Measurements from ENCODE around the gene SYT12.

SYT12 gene

GRCh38 chr11:67059671-67060070 lies 36.7 kb downstream of the SYT12 start:
- no peak for TF ChIP-seq POLR2AphosphoS5 (IDR thresholded peaks at IDR 0.05; ENCODE audit: low read depth, low read length)
- no peak for TF ChIP-seq TAF1 (IDR thresholded peaks at IDR 0.05; ENCODE audit: low read depth, low read length)
- no peak for TF ChIP-seq POLR2A (IDR thresholded peaks at IDR 0.05; ENCODE audit: low read depth, low read length)
- no peak for TF ChIP-seq POU2F2 (IDR thresholded peaks at IDR 0.05; ENCODE audit: low read depth, low read length)
- TF ChIP-seq SPI1 (IDR thresholded peaks at IDR 0.05; ENCODE audit: low read depth, low read length) = no peak
- no peak for FAIRE-seq

DNA sequence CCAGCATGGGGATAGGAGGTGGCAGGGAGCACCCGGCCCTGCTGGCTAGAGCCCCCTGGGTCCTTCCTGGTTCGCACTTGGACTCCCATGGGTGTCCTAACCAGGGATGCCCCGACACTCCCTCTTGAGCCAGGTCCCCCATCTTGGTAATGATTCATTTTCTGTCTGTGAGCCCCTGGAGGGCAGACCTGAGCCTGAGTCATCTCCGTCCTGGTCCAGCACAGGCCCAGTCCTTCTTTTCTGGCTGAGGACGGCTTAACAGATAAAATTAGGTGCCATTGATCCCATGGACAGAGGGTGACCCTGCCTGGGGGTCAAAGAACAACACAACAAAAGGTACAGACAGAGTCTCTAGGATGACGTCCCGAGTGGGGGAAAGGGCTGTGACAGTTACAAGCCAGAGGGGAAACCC lies 37.2 kb downstream of the SYT12 start:
- FAIRE-seq (no peak), DNase-seq (ENCODE audit: insufficient read length, low spot score) (no peak)
- no peak for TF ChIP-seq POLR2A (IDR thresholded peaks at IDR 0.05; ENCODE audit: low read depth, low read length)
- no peak for TF ChIP-seq POU2F2 (IDR thresholded peaks at IDR 0.05; ENCODE audit: low read depth, low read length)
- TF ChIP-seq SPI1 (IDR thresholded peaks at IDR 0.05; ENCODE audit: low read depth, low read length) = no peak
- TF ChIP-seq PAX5 (IDR thresholded peaks at IDR 0.05; ENCODE audit: insufficient read depth, low read length, severe bottlenecking) = no peak
- TF ChIP-seq POLR2AphosphoS5 (IDR thresholded peaks at IDR 0.05; ENCODE audit: low read depth, low read length) = no peak
- TF ChIP-seq TAF1 (IDR thresholded peaks at IDR 0.05; ENCODE audit: low read depth, low read length) = no peak

More at GRCh38 chr11:67059671-67060070, 36.7 kb downstream of the SYT12 start:
- DNase-seq (ENCODE audit: insufficient read length, low spot score) = no peak

DNA sequence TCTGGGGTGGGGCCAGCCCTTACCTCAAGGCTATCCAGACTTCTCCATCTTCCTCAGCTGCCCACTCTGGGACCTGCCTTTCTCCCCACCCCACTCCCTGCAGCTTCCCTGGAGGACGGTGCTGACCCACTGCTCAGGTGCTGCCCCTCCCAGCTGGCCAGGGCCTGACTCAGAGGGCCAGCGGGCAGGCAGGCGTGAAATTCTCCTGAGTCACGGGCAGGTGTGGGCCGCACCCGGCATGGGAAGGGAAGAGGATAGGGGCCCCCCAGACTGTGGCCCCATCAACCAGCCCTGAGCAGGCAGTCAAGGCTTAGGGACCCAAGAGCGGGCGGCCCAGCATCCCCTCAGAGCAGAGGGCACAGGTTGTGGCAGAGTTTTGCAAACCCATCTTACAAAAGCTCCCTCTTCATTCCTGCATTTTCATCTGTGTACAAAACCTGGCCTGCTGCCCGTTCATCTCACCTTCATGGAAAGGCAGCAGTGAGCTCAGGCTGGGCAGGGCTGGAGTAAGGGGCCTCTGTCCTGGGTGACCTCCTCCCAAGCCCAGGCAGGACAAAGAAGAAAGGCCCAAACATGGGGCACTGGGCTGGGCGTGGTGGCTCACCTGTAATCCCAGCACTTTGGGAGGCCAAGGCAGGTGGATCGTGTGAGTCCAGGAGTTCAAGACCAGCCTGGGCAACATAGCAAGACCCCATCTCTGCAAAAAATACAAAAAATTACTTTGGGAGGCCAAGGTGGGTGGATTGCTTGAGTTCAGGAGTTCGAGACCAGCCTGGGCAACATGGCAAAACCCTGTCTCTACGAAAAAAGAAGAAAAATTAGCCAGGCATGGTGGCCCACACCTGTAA lies 39.8 kb downstream of the SYT12 start:
- DNase-seq (ENCODE audit: insufficient read length, low spot score) (no peak), FAIRE-seq (no peak)
- TF ChIP-seq SPI1 (IDR thresholded peaks at IDR 0.05; ENCODE audit: low read depth, low read length) (no peak), POLR2A (IDR thresholded peaks at IDR 0.05; ENCODE audit: low read depth, low read length) (no peak), PAX5 (IDR thresholded peaks at IDR 0.05; ENCODE audit: insufficient read depth, low read length, severe bottlenecking) (no peak), TAF1 (IDR thresholded peaks at IDR 0.05; ENCODE audit: low read depth, low read length) (no peak), POLR2AphosphoS5 (IDR thresholded peaks at IDR 0.05; ENCODE audit: low read depth, low read length) (no peak), POU2F2 (IDR thresholded peaks at IDR 0.05; ENCODE audit: low read depth, low read length) (no peak)

- FAIRE-seq = no peak
- no peak for TF ChIP-seq POLR2AphosphoS5 (IDR thresholded peaks at IDR 0.05; ENCODE audit: low read depth, low read length)
- TF ChIP-seq PAX5 (IDR thresholded peaks at IDR 0.05; ENCODE audit: insufficient read depth, low read length, severe bottlenecking) = no peak
- TF ChIP-seq SPI1 (IDR thresholded peaks at IDR 0.05; ENCODE audit: low read depth, low read length) = no peak
- TF ChIP-seq TAF1 (IDR thresholded peaks at IDR 0.05; ENCODE audit: low read depth, low read length) = no peak
- no peak for TF ChIP-seq POU2F2 (IDR thresholded peaks at IDR 0.05; ENCODE audit: low read depth, low read length)
- TF ChIP-seq POLR2A (IDR thresholded peaks at IDR 0.05; ENCODE audit: low read depth, low read length) = no peak
- DNase-seq (ENCODE audit: insufficient read length, low spot score) = no peak
Measured at GRCh38 chr11:67066333-67066709, 43.4 kb downstream of the SYT12 start.

- no peak for TF ChIP-seq TAF1 (IDR thresholded peaks at IDR 0.05; ENCODE audit: low read depth, low read length)
- no peak for TF ChIP-seq SPI1 (IDR thresholded peaks at IDR 0.05; ENCODE audit: low read depth, low read length)
- no peak for TF ChIP-seq PAX5 (IDR thresholded peaks at IDR 0.05; ENCODE audit: insufficient read depth, low read length, severe bottlenecking)
- no peak for TF ChIP-seq POLR2A (IDR thresholded peaks at IDR 0.05; ENCODE audit: low read depth, low read length)
- FAIRE-seq = peak; percentile 51
- peak; percentile 94 for DNase-seq (ENCODE audit: insufficient read length, low spot score)
Measured at GRCh38 chr11:67071420-67072284, 48.7 kb downstream of the SYT12 start.

DNA sequence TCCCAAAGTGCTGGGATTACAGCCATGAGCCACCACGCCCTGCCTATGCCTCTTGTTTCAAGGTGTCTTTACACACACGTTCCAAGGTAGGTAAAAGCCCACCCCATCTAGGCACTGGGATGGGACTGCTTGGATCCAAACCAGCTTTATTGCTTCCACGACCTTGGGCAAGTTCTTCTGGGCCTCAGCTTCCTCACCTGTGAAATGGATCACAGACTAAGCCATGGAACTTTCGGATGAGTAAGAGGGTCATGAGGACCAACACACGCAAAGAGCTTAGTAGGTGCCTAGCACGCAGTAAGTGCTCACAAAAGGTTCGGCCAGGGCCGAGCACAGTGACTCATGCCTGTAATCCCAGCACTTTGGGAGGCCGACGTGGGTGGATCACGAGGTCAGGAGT lies 49.4 kb downstream of the SYT12 start:
- TF ChIP-seq PAX5 (IDR thresholded peaks at IDR 0.05; ENCODE audit: insufficient read depth, low read length, severe bottlenecking) (no peak), POLR2A (IDR thresholded peaks at IDR 0.05; ENCODE audit: low read depth, low read length) (no peak), TAF1 (IDR thresholded peaks at IDR 0.05; ENCODE audit: low read depth, low read length) (no peak)
- peak; percentile 54 for FAIRE-seq
- no peak for DNase-seq (ENCODE audit: insufficient read length, low spot score)

DNA sequence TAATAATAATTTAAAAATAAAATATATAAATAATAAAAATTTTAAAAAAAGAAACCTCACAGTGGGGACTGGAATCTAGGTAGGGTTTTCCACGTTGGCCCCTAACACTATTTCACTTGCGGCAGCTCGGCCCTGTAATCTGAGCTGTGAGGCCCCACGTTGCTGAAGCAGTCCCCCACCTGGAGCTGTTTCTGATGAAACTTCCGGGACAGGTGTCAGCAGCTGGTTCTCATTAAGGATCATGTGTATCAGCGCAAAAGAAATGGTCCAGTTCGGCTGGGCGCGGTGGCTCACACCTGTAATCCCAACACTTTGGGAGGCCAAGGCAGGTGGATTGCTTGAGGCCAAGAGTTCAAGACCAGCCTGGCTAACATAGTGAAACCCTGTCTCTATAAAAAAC lies 51.0 kb downstream of the SYT12 start:
- no peak for DNase-seq (ENCODE audit: insufficient read length, low spot score)
- TF ChIP-seq POLR2AphosphoS5 (IDR thresholded peaks at IDR 0.05; ENCODE audit: low read depth, low read length) (no peak), SPI1 (IDR thresholded peaks at IDR 0.05; ENCODE audit: low read depth, low read length) (no peak), POU2F2 (IDR thresholded peaks at IDR 0.05; ENCODE audit: low read depth, low read length) (no peak), POLR2A (IDR thresholded peaks at IDR 0.05; ENCODE audit: low read depth, low read length) (no peak), TAF1 (IDR thresholded peaks at IDR 0.05; ENCODE audit: low read depth, low read length) (no peak), PAX5 (IDR thresholded peaks at IDR 0.05; ENCODE audit: insufficient read depth, low read length, severe bottlenecking) (no peak)
- FAIRE-seq = no peak

- FAIRE-seq (no peak), DNase-seq (ENCODE audit: insufficient read length, low spot score) (no peak)
- TF ChIP-seq SPI1 (IDR thresholded peaks at IDR 0.05; ENCODE audit: low read depth, low read length) (no peak), POLR2A (IDR thresholded peaks at IDR 0.05; ENCODE audit: low read depth, low read length) (no peak), POLR2AphosphoS5 (IDR thresholded peaks at IDR 0.05; ENCODE audit: low read depth, low read length) (no peak), TAF1 (IDR thresholded peaks at IDR 0.05; ENCODE audit: low read depth, low read length) (no peak), POU2F2 (IDR thresholded peaks at IDR 0.05; ENCODE audit: low read depth, low read length) (no peak)
Measured at GRCh38 chr11:67076202-67076601, 53.3 kb downstream of the SYT12 start.

DNA sequence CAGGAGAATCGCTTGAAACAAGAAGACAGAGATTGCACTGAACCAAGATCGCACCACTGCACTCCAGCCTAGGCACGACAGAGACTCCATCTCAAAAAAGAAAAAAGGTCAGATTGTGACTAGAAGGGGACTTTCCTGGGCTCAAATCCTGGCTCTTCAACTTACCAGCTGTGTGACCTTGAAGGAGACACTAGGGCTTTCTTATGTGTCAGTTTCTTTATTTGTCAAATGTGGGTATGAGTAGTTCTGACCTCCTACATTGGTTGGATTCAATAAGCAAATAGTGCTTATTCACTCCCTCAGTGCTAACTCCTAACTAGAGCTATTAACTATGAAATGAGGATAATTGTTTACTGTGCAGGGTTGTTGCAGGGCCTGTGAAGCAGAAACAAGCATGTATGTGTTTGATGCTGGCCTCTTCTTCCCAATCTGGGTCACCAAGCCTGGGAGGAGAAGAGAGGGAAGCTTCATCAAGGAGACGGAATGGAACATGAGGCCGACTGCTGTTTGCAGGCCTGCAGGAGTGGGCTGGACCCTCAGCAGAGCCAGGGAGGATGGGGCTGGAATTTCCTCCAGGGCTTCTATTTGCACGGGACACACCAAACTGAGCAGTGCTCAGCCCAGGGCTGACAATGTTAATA lies 56.3 kb downstream of the SYT12 start:
- FAIRE-seq (no peak), DNase-seq (ENCODE audit: insufficient read length, low spot score) (no peak)
- no peak for TF ChIP-seq POLR2A (IDR thresholded peaks at IDR 0.05; ENCODE audit: low read depth, low read length)
- no peak for TF ChIP-seq POLR2AphosphoS5 (IDR thresholded peaks at IDR 0.05; ENCODE audit: low read depth, low read length)
- no peak for TF ChIP-seq TAF1 (IDR thresholded peaks at IDR 0.05; ENCODE audit: low read depth, low read length)
- no peak for TF ChIP-seq SPI1 (IDR thresholded peaks at IDR 0.05; ENCODE audit: low read depth, low read length)
- TF ChIP-seq POU2F2 (IDR thresholded peaks at IDR 0.05; ENCODE audit: low read depth, low read length) = no peak
- no peak for TF ChIP-seq PAX5 (IDR thresholded peaks at IDR 0.05; ENCODE audit: insufficient read depth, low read length, severe bottlenecking)

All from GM12891 (cell line).